ENCODE data around the gene TMPRSS4.

DNA sequence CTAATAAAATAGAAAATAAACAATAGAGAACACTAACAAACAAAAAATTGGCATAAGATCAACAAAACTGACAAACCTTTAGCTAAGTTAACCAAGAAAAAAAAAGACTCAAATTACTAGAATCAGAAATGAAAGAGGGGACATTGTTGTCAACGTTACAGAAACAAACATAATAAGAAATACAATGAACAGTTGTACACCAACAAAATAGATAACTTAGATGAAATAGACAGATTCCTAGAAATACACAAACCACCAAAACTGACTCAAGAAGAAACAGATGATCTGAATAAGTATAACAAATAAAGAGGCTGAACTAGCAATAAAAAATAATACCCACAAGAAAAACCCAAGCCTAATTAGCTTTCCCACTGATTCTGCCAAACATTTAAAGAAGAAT lies 34.7 kb upstream of the TMPRSS4 start:
- TF ChIP-seq, protein P1, sequence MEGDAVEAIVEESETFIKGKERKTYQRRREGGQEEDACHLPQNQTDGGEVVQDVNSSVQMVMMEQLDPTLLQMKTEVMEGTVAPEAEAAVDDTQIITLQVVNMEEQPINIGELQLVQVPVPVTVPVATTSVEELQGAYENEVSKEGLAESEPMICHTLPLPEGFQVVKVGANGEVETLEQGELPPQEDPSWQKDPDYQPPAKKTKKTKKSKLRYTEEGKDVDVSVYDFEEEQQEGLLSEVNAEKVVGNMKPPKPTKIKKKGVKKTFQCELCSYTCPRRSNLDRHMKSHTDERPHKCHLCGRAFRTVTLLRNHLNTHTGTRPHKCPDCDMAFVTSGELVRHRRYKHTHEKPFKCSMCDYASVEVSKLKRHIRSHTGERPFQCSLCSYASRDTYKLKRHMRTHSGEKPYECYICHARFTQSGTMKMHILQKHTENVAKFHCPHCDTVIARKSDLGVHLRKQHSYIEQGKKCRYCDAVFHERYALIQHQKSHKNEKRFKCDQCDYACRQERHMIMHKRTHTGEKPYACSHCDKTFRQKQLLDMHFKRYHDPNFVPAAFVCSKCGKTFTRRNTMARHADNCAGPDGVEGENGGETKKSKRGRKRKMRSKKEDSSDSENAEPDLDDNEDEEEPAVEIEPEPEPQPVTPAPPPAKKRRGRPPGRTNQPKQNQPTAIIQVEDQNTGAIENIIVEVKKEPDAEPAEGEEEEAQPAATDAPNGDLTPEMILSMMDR (conservative IDR thresholded peaks at IDR 0.05; ENCODE audit: low read length) = no peak
- TF ChIP-seq EZH2phosphoT487 (IDR thresholded peaks at IDR 0.05; ENCODE audit: borderline replicate concordance) = no peak
